ENCODE results near the gene UGT1A5.

DNA sequence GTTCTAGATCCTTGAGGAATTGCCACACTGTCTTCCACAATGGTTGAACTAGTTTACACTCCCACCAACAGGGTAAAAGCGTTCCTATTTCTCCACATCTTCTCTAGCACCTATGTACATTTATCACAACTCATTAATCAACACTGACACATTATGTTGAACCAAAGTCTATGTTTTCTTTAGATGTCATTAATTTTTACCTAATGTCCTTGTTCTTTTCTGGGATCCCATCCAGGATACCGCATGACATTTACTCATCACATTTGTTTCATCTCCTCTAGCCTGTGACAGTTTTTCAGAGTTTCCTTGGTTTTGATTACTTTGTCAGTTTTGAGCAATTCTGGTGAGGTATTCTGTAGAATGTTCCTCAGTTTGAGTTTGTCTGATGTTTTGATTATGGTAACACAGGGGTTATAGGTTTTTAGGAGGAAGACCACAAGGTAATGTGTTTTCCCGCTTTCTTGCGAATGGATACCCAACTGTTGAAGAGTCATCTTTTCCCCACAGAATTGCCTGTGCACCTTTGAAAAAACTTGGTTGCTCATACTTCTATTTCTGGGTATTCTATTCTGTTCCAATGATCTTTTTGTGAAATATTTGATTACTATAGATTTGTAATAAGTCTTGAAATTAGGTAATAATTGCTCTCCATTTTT lies 44.0 kb upstream of the UGT1A5 start:
- TF ChIP-seq, protein P1, sequence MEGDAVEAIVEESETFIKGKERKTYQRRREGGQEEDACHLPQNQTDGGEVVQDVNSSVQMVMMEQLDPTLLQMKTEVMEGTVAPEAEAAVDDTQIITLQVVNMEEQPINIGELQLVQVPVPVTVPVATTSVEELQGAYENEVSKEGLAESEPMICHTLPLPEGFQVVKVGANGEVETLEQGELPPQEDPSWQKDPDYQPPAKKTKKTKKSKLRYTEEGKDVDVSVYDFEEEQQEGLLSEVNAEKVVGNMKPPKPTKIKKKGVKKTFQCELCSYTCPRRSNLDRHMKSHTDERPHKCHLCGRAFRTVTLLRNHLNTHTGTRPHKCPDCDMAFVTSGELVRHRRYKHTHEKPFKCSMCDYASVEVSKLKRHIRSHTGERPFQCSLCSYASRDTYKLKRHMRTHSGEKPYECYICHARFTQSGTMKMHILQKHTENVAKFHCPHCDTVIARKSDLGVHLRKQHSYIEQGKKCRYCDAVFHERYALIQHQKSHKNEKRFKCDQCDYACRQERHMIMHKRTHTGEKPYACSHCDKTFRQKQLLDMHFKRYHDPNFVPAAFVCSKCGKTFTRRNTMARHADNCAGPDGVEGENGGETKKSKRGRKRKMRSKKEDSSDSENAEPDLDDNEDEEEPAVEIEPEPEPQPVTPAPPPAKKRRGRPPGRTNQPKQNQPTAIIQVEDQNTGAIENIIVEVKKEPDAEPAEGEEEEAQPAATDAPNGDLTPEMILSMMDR (IDR thresholded peaks at IDR 0.05): no peak
- TF ChIP-seq POLR2A (IDR thresholded peaks at IDR 0.05): no peak
